GM12891 (cell line): ENCODE data around the gene NRSN2.

Experiments
- POLR2A ChIP-seq: IDR thresholded peaks from 2 replicates; pipeline ENCODE4 v1.6.1; 2011; ENCODE audit warnings: low read depth, low read length, control low read depth
- POLR2AphosphoS5 ChIP-seq: IDR thresholded peaks from 2 replicates; pipeline ENCODE4 v1.6.1; 2011; ENCODE audit warnings: low read depth, low read length, control low read depth
- TAF1 ChIP-seq: IDR thresholded peaks from 2 replicates; pipeline ENCODE4 v1.6.1; 2011; ENCODE audit warnings: low read depth, low read length, control low read depth

DNA sequence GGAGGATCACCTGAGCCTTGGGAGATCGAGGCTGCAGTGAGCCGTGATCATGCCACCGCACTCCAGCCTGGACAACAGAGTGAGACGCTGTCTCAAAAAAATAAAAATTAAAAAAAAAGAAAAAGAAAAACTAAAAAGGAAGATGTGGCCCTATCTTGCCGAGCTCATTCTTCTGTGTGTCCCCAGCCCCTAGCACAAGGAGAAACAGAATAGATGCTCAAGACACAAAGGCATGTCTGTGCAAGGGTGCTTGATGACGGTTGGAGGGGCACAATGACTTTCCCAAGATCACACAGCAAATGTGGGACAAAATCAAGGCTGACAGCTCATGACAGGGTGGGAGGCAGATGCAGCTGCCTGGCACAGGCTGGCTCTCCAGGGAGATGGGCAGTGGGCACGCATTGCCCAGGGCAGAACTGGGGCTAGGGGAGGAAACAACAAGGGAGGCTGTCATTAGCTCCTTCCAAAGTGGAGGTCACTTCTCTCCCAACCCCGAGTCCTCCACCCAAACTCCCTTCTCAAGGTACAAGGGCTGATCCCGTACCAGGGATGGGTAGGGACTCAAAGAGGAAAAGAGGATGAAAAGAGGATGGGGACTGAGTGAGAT, 775 bp upstream of the NRSN2 start:
- no peak for TF ChIP-seq POLR2AphosphoS5
- TF ChIP-seq TAF1: no peak
- TF ChIP-seq POLR2A: no peak
